Muscle layer of duodenum (tissue), 2 donors: ENCODE data around the gene METAP1D.
"Not testable (repeated sequence)": the region's sequence is repeated elsewhere in the genome, so short reads cannot be mapped to it uniquely, and the experiment has no call there.

Experiments used
- H3K27ac ChIP-seq: one replicate; pipeline ENCODE4 v1.7.0; 2013; ENCODE audit warnings: mild to moderate bottlenecking, low read length
- H3K27me3 ChIP-seq: one replicate; pipeline ENCODE4 v1.7.0; 2013; ENCODE audit warnings: low read depth, mild to moderate bottlenecking, control low read depth, low read length
- H3K36me3 ChIP-seq, 2 donors: one replicate each; pipeline ENCODE4 v1.7.0; 2013; ENCODE audit warnings: low read length in 2 of 2, control low read depth in 1 of 2, mild to moderate bottlenecking in 1 of 2; ENCODE audit not compliant: insufficient read depth in 2 of 2, control insufficient read depth in 1 of 2
- H3K4me1 ChIP-seq, 2 donors: one replicate each; pipeline ENCODE4 v1.7.0; 2013; ENCODE audit warnings: low read length in 2 of 2, mild to moderate bottlenecking in 2 of 2, control low read depth in 1 of 2, moderate library complexity in 1 of 2; ENCODE audit not compliant: insufficient read depth in 2 of 2, control insufficient read depth in 1 of 2
- H3K4me3 ChIP-seq, 2 donors: one replicate each; pipeline ENCODE4 v1.7.0; 2013; ENCODE audit warnings: low read length in 2 of 2, low read depth in 1 of 2, mild to moderate bottlenecking in 1 of 2
- H3K9me3 ChIP-seq, 2 donors: one replicate each; pipeline ENCODE4 v1.7.0; 2013; ENCODE audit warnings: low read length in 2 of 2, control low read depth in 1 of 2, mild to moderate bottlenecking in 1 of 2; ENCODE audit not compliant: control insufficient read depth in 1 of 2
- donor health status: healthy.

The METAP1D gene

GRCh38 chr2:171965661-171966060 is 34.1 kb upstream of the METAP1D start:
- H3K36me3 ChIP-seq, result peaks cover 10 to 28% of the 10 kb centered on the region in 2 donors
- no peak overlapping the region for H3K27ac ChIP-seq
- no peaks in the 10 kb centered on the region for H3K9me3 ChIP-seq
- no peaks in the 10 kb centered on the region for H3K27me3 ChIP-seq
- H3K4me1 ChIP-seq, result no peaks in the 10 kb centered on the region
- H3K4me3 ChIP-seq, result no peak overlapping the region

- no peak overlapping the region for H3K27ac ChIP-seq
- H3K27me3 ChIP-seq, result no peaks in the 10 kb centered on the region
- no peaks in the 10 kb centered on the region for H3K9me3 ChIP-seq
- H3K4me3 ChIP-seq, result no peak overlapping the region
- peaks cover 10 to 28% of the 10 kb centered on the region in 2 donors for H3K36me3 ChIP-seq
- no peaks in the 10 kb centered on the region for H3K4me1 ChIP-seq
These were observed 33.5 kb upstream of the METAP1D start for GRCh38 chr2:171966235-171966634.

GRCh38 chr2:171966688-171967087 is 33.1 kb upstream of the METAP1D start:
- no peaks in the 10 kb centered on the region for H3K9me3 ChIP-seq
- H3K27me3 ChIP-seq, result no peaks in the 10 kb centered on the region
- peaks cover 10 to 28% of the 10 kb centered on the region in 2 donors for H3K36me3 ChIP-seq
- no peak overlapping the region for H3K27ac ChIP-seq
- no peak overlapping the region for H3K4me3 ChIP-seq
- no peaks in the 10 kb centered on the region for H3K4me1 ChIP-seq

GRCh38 chr2:171968509-171968908 is 31.2 kb upstream of the METAP1D start:
- no peak overlapping the region for H3K4me3 ChIP-seq
- H3K36me3 ChIP-seq, result peaks cover 10 to 29% of the 10 kb centered on the region in 2 donors
- H3K27me3 ChIP-seq, result no peaks in the 10 kb centered on the region
- no peak overlapping the region for H3K27ac ChIP-seq
- no peaks in the 10 kb centered on the region for H3K9me3 ChIP-seq
- no peaks in the 10 kb centered on the region for H3K4me1 ChIP-seq

- peaks cover 0 to 19% of the 10 kb centered on the region in 2 donors for H3K36me3 ChIP-seq
- H3K9me3 ChIP-seq, result no peaks in the 10 kb centered on the region
- H3K27me3 ChIP-seq, result no peaks in the 10 kb centered on the region
- no peaks in the 10 kb centered on the region for H3K4me1 ChIP-seq
- no peak overlapping the region for H3K4me3 ChIP-seq
- no peak overlapping the region for H3K27ac ChIP-seq
These were observed 27.3 kb upstream of the METAP1D start for GRCh38 chr2:171972329-171972982.

- H3K4me1 ChIP-seq, result no peaks in the 10 kb centered on the region
- no peak overlapping the region for H3K27ac ChIP-seq
- H3K4me3 ChIP-seq, result no peak overlapping the region
- H3K36me3 ChIP-seq, result peaks cover 14 to 35% of the 10 kb centered on the region in 2 donors
- no peaks in the 10 kb centered on the region for H3K27me3 ChIP-seq
- no peaks in the 10 kb centered on the region for H3K9me3 ChIP-seq
These were observed 20.6 kb upstream of the METAP1D start for GRCh38 chr2:171979103-171979502.

GRCh38 chr2:171983924-171984323 is 15.8 kb upstream of the METAP1D start:
- H3K27ac ChIP-seq, H3K4me1 ChIP-seq, H3K27me3 ChIP-seq, H3K4me3 ChIP-seq, H3K9me3 ChIP-seq: not testable (repeated sequence)
- peaks cover 6 to 18% of the 10 kb centered on the region in 2 donors for H3K36me3 ChIP-seq

- Histone ChIP-seq H3K36me3 (peaks cover 6 to 11% of the 10 kb centered on the region in 2 donors), H3K9me3 (no peaks in the 10 kb centered on the region), H3K4me3 (no peak overlapping the region), H3K27ac (no peak overlapping the region), H3K27me3 (no peaks in the 10 kb centered on the region), H3K4me1 (no peaks in the 10 kb centered on the region)
These were observed 14.7 kb upstream of the METAP1D start for GRCh38 chr2:171985076-171985475.

- no peak overlapping the region for H3K4me3 ChIP-seq
- no peaks in the 10 kb centered on the region for H3K4me1 ChIP-seq
- H3K27me3 ChIP-seq, result no peaks in the 10 kb centered on the region
- no peak overlapping the region for H3K27ac ChIP-seq
- peaks cover 6 to 11% of the 10 kb centered on the region in 2 donors for H3K36me3 ChIP-seq
- no peaks in the 10 kb centered on the region for H3K9me3 ChIP-seq
These were observed 13.0 kb upstream of the METAP1D start for GRCh38 chr2:171986778-171987177.

- Histone ChIP-seq H3K9me3 (no peaks in the 10 kb centered on the region), H3K36me3 (no peaks in the 10 kb centered on the region), H3K4me1 (no peaks in the 10 kb centered on the region), H3K27ac (no peak overlapping the region), H3K27me3 (no peaks in the 10 kb centered on the region), H3K4me3 (no peak overlapping the region)
These were observed 8.7 kb upstream of the METAP1D start for GRCh38 chr2:171991027-171991426.

GRCh38 chr2:171995586-171995985 is 4.2 kb upstream of the METAP1D start:
- H3K9me3 ChIP-seq, result no peaks in the 10 kb centered on the region
- no peak overlapping the region for H3K27ac ChIP-seq
- H3K4me1 ChIP-seq, result peaks cover 4 to 11% of the 10 kb centered on the region in 2 donors
- H3K4me3 ChIP-seq, result no peak overlapping the region
- no peaks in the 10 kb centered on the region for H3K36me3 ChIP-seq
- H3K27me3 ChIP-seq, result no peaks in the 10 kb centered on the region

GRCh38 chr2:171996021-171996420 is 3.7 kb upstream of the METAP1D start:
- no peak overlapping the region for H3K27ac ChIP-seq

More at GRCh38 chr2:171996021-171996420, 3.7 kb upstream of the METAP1D start:
- no peaks in the 10 kb centered on the region for H3K36me3 ChIP-seq
- no peak overlapping the region for H3K4me3 ChIP-seq
- H3K27me3 ChIP-seq, result no peaks in the 10 kb centered on the region
- no peaks in the 10 kb centered on the region for H3K9me3 ChIP-seq
- H3K4me1 ChIP-seq, result peaks cover 5 to 15% of the 10 kb centered on the region in 2 donors
